Suppressor macrophage treated with lipopolysaccharide for 4 hours (primary cell): ENCODE measurements around the gene LGR5.
A peak's percentile ranks its signal among the peaks of the same experiment; 100 is the strongest.

Source experiments
- DNase-seq: peaks from one replicate; pipeline ENCODE4 v3.0.0-alpha.2; 2020

Gene LGR5

GRCh38 chr12:71601546-71601945 is 161.9 kb downstream of the LGR5 start:
- DNase-seq, result no peak

GRCh38 chr12:71602761-71603577 is 163.4 kb downstream of the LGR5 start:
- DNase-seq, result no peak

GRCh38 chr12:71605039-71605438 is 165.4 kb downstream of the LGR5 start:
- DNase-seq, result no peak

GRCh38 chr12:71607494-71608330 is 168.1 kb downstream of the LGR5 start:
- DNase-seq, result no peak

GRCh38 chr12:71610031-71610795 is 170.6 kb downstream of the LGR5 start:
- peak; percentile 18 for DNase-seq

GRCh38 chr12:71621938-71622337 is 182.3 kb downstream of the LGR5 start:
- DNase-seq, result no peak

GRCh38 chr12:71625476-71625875 is 185.9 kb downstream of the LGR5 start:
- no peak for DNase-seq

GRCh38 chr12:71626098-71626497 is 186.5 kb downstream of the LGR5 start:
- peak; percentile 41 for DNase-seq

GRCh38 chr12:71626768-71627167 is 187.2 kb downstream of the LGR5 start:
- no peak for DNase-seq

GRCh38 chr12:71627438-71628002 is 187.9 kb downstream of the LGR5 start:
- no peak for DNase-seq
